ENCODE data around the gene RXRA.

The RXRA gene

GRCh38 chr9:134370638-134371037 is 44.4 kb downstream of the RXRA start:
- no peak for DNase-seq

- DNase-seq, result no peak
These were observed 45.5 kb downstream of the RXRA start for GRCh38 chr9:134371731-134372130.

GRCh38 chr9:134372581-134373267 is 46.5 kb downstream of the RXRA start:
- DNase-seq, result no peak

- no peak for DNase-seq
These were observed 47.0 kb downstream of the RXRA start for GRCh38 chr9:134373269-134373668.

- DNase-seq, result no peak
These were observed 47.7 kb downstream of the RXRA start for GRCh38 chr9:134373953-134374300.

GRCh38 chr9:134374301-134375010 is 48.2 kb downstream of the RXRA start:
- no peak for DNase-seq

- no peak for DNase-seq
These were observed 48.7 kb downstream of the RXRA start for GRCh38 chr9:134375011-134375390.

- DNase-seq, result no peak
These were observed 49.5 kb downstream of the RXRA start for GRCh38 chr9:134375430-134376385.

GRCh38 chr9:134376386-134377142 is 50.3 kb downstream of the RXRA start:
- DNase-seq, result no peak

- DNase-seq, result no peak
These were observed 50.9 kb downstream of the RXRA start for GRCh38 chr9:134377143-134377484.

GRCh38 chr9:134377976-134378375 is 51.7 kb downstream of the RXRA start:
- DNase-seq, result no peak

GRCh38 chr9:134378901-134379338 is 52.7 kb downstream of the RXRA start:
- no peak for DNase-seq

- DNase-seq, result no peak
These were observed 53.6 kb downstream of the RXRA start for GRCh38 chr9:134379831-134380365.

GRCh38 chr9:134380542-134381271 is 54.5 kb downstream of the RXRA start:
- DNase-seq, result no peak

- DNase-seq, result no peak
These were observed 55.0 kb downstream of the RXRA start for GRCh38 chr9:134381272-134381661.

GRCh38 chr9:134381671-134382516 is 55.6 kb downstream of the RXRA start:
- DNase-seq, result peak; percentile 28

- no peak for DNase-seq
These were observed 56.5 kb downstream of the RXRA start for GRCh38 chr9:134382733-134383132.

GRCh38 chr9:134383148-134383547 is 56.9 kb downstream of the RXRA start:
- no peak for DNase-seq

GRCh38 chr9:134384811-134385479 is 58.7 kb downstream of the RXRA start:
- no peak for DNase-seq

GRCh38 chr9:134385915-134386314 is 59.7 kb downstream of the RXRA start:
- no peak for DNase-seq

All from stimulated activated CD4-positive, alpha-beta T cell treated with anti-CD3 and anti-CD28 coated beads, Interleukin-1b, Interleukin-23, amount 100 ng/mL, for 48 hours (primary cell).